Stimulated activated naive B cell treated with anti-CD40 and anti-IgM and Interleukin-4, amounts not matched to agents 10 μg/mL and 1 μg/mL and 100 μg/mL, for 72 hours (primary cell): ENCODE measurements around the gene PWWP3B.
"Not testable (repeated sequence)": the region's sequence is repeated elsewhere in the genome, so short reads cannot be mapped to it uniquely, and the experiment has no call there.

ENCODE experiments used
- ATAC-seq, 2 donors: fragments of 150-1000 bp; cut with Tn5 transposase; replicated peaks; 2 replicates each; pipeline ENCODE4 v1.10.0; 2021; ENCODE audit warnings: moderate library complexity in 1 of 2
- DNase-seq: peaks from one replicate; pipeline ENCODE4 v3.0.0; 2021
- H3K27ac Mint-ChIP-seq: one replicate; pipeline ENCODE4 v1.8.0; 2022; ENCODE audit warnings: mild to moderate bottlenecking, mixed read lengths
- H3K27me3 Mint-ChIP-seq, 2 donors: one replicate each; pipeline ENCODE4 v1.8.0; 2022; ENCODE audit warnings: mixed read lengths in 2 of 2
- H3K36me3 Mint-ChIP-seq, 2 donors: one replicate each; pipeline ENCODE4 v1.8.0; 2022; ENCODE audit warnings: mixed read lengths in 2 of 2, mild to moderate bottlenecking in 1 of 2
- H3K4me1 Mint-ChIP-seq, 2 donors: one replicate each; pipeline ENCODE4 v1.8.0; 2022; ENCODE audit warnings: mixed read lengths in 2 of 2, mild to moderate bottlenecking in 1 of 2
- H3K4me3 Mint-ChIP-seq, 2 donors: one replicate each; pipeline ENCODE4 v1.8.0; 2022; ENCODE audit warnings: mild to moderate bottlenecking in 2 of 2, mixed read lengths in 2 of 2, moderate library complexity in 1 of 2
- H3K9me3 Mint-ChIP-seq, 2 donors: one replicate each; pipeline ENCODE4 v1.8.0; 2022; ENCODE audit warnings: mixed read lengths in 2 of 2, mild to moderate bottlenecking in 1 of 2

Gene PWWP3B

GRCh38 chrX:106168107-106168506, at the start of gene PWWP3B:
Gene PWWP3B, plus strand, starts transcription at chrX:106168305. Its CDS starts 37,128 bp downstream, at chrX:106205433.
- Mint-ChIP-seq H3K4me1 (no peaks in the 10 kb centered on the region), H3K4me3 (no peak within 1 kb of the TSS), H3K36me3 (no peaks in the 10 kb centered on the region), H3K9me3 (no peaks in the 10 kb centered on the region), H3K27ac (no peak within 1 kb of the TSS), H3K27me3 (peaks cover 0 to 4% of the 10 kb centered on the region in 2 donors)
- ATAC-seq (no peak), DNase-seq (no peak)

DNA sequence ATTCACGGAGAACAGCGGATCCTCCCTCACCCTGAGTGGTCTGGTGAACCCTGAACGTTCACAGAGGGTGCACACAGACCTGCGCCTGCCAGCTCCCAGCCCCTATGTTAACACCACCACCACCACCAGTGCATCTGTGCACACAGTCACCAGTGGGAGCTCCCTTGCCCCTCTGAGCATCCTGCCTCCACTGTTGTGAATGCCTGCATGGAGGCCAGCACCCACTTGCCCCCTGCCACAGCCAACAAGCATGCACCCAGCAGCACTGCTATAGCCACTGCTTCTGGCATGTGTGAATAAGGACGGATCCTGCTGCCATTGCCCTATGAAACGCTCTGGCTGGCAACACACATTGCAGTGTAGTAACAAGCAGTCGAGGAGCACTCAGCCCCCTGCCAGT, 29.1 kb upstream of the PWWP3B start:
- H3K36me3 Mint-ChIP-seq = no peaks in the 10 kb centered on the region

DNA sequence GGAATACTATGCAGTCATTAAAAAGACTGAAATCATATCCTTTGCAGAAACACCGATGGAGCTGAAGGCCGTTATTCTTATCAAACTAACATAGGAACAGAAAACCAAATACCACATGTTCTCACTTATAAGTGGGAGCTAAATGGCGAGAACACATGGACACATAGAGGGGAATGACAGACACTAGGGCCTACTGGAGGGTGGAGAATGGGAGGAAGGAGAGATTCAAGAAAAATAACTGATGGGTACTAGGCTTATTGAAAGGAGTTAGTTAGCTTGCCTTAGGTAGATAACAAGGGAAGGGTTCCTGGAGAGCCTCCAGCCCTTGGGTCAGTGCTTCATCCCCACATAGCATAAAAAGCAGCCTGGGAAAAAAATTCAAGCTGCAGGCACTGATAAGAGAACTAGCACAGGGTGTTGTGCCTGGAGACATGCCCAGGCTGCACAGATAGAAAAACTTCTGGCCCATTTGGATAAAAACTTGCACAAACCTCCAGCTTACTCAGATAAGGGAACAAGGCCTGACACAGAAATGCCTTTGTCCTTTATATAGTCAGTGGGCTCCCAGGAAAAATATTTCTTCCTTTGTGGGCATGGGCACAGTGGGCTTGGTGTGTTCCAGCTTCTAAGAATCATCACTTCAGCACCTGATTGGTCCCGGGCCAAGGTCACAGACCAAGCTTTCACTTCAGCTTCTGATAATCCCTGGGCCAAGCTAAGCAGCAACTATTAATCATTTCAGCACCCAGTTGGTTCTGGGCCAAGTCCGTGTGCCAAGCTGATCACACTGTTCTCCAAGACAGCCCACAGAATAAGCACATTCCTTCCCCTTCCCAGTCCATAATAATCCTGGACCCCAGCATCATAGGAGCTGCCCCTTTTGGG, 23.1 kb upstream of the PWWP3B start:
- ATAC-seq = no peak
- no peaks in the 10 kb centered on the region for H3K36me3 Mint-ChIP-seq
- no peak overlapping the region for H3K4me3 Mint-ChIP-seq
- H3K4me1 Mint-ChIP-seq = no peaks in the 10 kb centered on the region
- no peaks in the 10 kb centered on the region for H3K27me3 Mint-ChIP-seq
- DNase-seq = no peak
- H3K27ac Mint-ChIP-seq = no peak overlapping the region
- peaks cover 7 to 22% of the 10 kb centered on the region in 2 donors for H3K9me3 Mint-ChIP-seq

More for the DNA sequence above, 29.1 kb upstream of the PWWP3B start:
- Mint-ChIP-seq H3K4me1 (no peaks in the 10 kb centered on the region), H3K27ac (no peak overlapping the region), H3K9me3 (peaks cover 4 to 12% of the 10 kb centered on the region in 2 donors), H3K4me3 (no peak overlapping the region), H3K27me3 (no peaks in the 10 kb centered on the region)
- ATAC-seq = no peak
- DNase-seq = no peak

DNA sequence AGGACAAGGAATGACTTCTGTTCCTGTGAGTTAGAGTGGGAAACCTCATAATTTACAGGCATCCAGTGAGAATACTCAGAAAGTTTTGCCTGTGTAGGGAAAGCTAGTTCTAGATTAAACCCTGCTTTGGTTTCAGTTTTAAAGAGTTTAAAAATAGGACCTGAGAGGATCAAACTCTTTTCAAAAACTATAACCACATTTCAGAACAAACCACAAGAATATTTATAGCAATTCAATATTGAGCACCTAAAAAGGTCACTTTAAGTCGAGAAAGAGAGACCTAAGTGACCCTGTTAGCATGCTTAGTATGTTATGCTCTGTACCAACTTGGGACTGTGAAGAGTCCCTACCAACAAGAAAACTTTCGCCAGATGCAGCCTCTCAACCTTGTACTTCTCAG, 17.4 kb upstream of the PWWP3B start:
- no peak overlapping the region for H3K4me3 Mint-ChIP-seq
- H3K9me3 Mint-ChIP-seq = peaks cover 5 to 8% of the 10 kb centered on the region in 2 donors
- ATAC-seq (no peak), DNase-seq (no peak)
- H3K27me3 Mint-ChIP-seq = no peaks in the 10 kb centered on the region
- no peak overlapping the region for H3K27ac Mint-ChIP-seq
- H3K4me1 Mint-ChIP-seq = peaks cover 0 to 1% of the 10 kb centered on the region in 2 donors
- no peaks in the 10 kb centered on the region for H3K36me3 Mint-ChIP-seq

- H3K4me1 Mint-ChIP-seq = no peaks in the 10 kb centered on the region
- H3K27me3 Mint-ChIP-seq = no peaks in the 10 kb centered on the region
- H3K36me3 Mint-ChIP-seq = no peaks in the 10 kb centered on the region
- H3K27ac Mint-ChIP-seq = no peak overlapping the region
- DNase-seq (no peak), ATAC-seq (no peak)
- no peak overlapping the region for H3K4me3 Mint-ChIP-seq
- H3K9me3 Mint-ChIP-seq = no peaks in the 10 kb centered on the region
Observed at GRCh38 chrX:106159861-106160282, 8.2 kb upstream of the PWWP3B start.

DNA sequence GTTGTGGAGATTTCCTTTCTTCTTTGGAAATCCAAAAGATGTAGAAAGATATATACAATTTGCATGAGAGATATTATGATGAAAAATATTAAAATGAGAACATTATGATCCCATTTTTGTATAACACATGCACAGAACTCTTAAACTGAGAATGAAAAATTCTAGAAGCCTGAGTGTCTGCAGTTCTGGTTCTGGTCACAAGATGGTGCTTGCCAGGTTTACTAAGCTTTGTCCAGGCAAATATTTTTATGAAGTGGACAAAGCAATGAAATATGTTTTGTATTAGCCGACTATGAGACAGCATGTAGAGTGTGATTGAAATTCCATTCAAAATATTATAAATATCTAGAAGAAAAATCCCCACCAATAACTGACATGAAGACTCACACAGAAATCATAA, 2.2 kb downstream of the PWWP3B start:
- no peaks in the 10 kb centered on the region for H3K36me3 Mint-ChIP-seq
- H3K9me3 Mint-ChIP-seq = no peaks in the 10 kb centered on the region
- no peak overlapping the region for H3K4me3 Mint-ChIP-seq
- no peaks in the 10 kb centered on the region for H3K4me1 Mint-ChIP-seq
- H3K27ac Mint-ChIP-seq = no peak overlapping the region
- ATAC-seq (no peak), DNase-seq (no peak)
- peaks cover 0 to 4% of the 10 kb centered on the region in 2 donors for H3K27me3 Mint-ChIP-seq

DNA sequence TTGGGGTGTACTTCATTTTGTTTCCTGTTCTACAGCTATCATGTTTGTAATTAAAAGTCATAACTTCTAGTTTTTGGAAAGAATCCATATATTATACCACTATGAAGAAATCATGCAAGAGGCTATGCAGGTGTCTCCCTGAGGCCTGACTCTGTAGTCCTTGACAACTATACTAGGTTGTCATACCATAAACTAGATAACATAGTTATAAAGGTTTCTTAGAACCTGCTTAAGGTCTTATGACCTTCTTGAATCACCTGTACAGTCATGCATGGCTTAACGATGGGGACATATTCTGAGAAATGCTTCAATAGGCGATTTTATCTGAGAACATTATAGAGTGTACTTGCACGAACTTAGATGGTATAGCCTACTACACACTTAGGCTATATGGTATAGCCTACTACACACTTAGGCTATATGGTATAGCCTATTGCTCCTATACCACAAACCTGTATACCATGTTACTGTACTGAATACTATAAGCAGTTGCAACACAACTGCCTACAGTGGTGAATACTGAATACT, 3.3 kb downstream of the PWWP3B start:
- ATAC-seq (no peak), DNase-seq (no peak)
- Mint-ChIP-seq H3K27ac (no peak overlapping the region), H3K27me3 (peaks cover 0 to 4% of the 10 kb centered on the region in 2 donors), H3K4me1 (no peaks in the 10 kb centered on the region), H3K4me3 (no peak overlapping the region), H3K9me3 (no peaks in the 10 kb centered on the region), H3K36me3 (no peaks in the 10 kb centered on the region)

GRCh38 chrX:106177106-106177981, 9.2 kb downstream of the PWWP3B start:
- H3K27ac Mint-ChIP-seq = no peak overlapping the region
- no peaks in the 10 kb centered on the region for H3K27me3 Mint-ChIP-seq
- peaks cover 0 to 4% of the 10 kb centered on the region in 2 donors for H3K9me3 Mint-ChIP-seq
- H3K4me1 Mint-ChIP-seq = no peaks in the 10 kb centered on the region
- DNase-seq (no peak), ATAC-seq (no peak)
- no peak overlapping the region for H3K4me3 Mint-ChIP-seq
- H3K36me3 Mint-ChIP-seq = no peaks in the 10 kb centered on the region

DNA sequence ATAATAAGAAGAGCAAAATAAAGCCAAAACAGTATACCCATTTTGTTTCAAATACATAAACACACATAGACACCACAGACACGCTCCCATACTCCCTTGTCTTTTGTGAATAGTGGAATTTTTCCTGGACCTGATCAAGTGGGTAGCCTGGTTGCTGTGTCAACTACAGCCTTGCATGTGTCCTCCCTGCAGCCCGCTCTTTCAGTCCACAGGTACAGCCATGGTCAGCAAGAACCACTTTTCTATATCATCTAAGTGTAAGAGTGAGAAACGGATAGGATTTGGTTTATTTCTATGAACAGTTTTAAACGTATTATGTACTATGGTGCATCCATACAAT, 9.8 kb downstream of the PWWP3B start:
- Mint-ChIP-seq H3K27ac (no peak overlapping the region), H3K36me3 (no peaks in the 10 kb centered on the region), H3K4me1 (no peaks in the 10 kb centered on the region), H3K27me3 (no peaks in the 10 kb centered on the region), H3K4me3 (no peak overlapping the region), H3K9me3 (peaks cover 0 to 7% of the 10 kb centered on the region in 2 donors)
- DNase-seq = no peak
- no peak for ATAC-seq

DNA sequence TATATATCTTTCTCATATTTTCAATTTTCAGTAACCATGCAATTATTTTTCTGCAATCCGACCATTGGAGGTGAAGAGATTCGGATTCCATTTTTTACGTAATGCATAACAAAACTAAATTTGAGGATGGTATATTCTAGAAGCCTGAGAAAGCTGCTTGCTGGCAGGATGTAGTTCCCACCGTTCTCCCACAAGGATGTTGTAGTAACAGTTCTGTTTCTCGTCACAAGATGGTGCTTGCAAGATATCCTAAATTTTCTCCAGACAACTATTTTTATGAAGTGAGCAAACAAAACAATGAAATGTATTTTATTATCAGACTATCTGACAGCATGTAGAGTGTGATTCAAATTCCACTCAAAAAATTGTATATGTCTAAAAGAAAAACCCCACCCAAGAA, 10.7 kb downstream of the PWWP3B start:
- H3K27me3 Mint-ChIP-seq = no peaks in the 10 kb centered on the region
- no peak overlapping the region for H3K27ac Mint-ChIP-seq
- DNase-seq (no peak), ATAC-seq (no peak)
- peaks cover 0 to 7% of the 10 kb centered on the region in 2 donors for H3K9me3 Mint-ChIP-seq
- no peaks in the 10 kb centered on the region for H3K4me1 Mint-ChIP-seq
- no peak overlapping the region for H3K4me3 Mint-ChIP-seq
- no peaks in the 10 kb centered on the region for H3K36me3 Mint-ChIP-seq

GRCh38 chrX:106183685-106184084, 15.6 kb downstream of the PWWP3B start:
- H3K27ac Mint-ChIP-seq, DNase-seq, H3K4me1 Mint-ChIP-seq, H3K27me3 Mint-ChIP-seq, H3K9me3 Mint-ChIP-seq, H3K36me3 Mint-ChIP-seq, H3K4me3 Mint-ChIP-seq, ATAC-seq: not testable (repeated sequence)

- no peaks in the 10 kb centered on the region for H3K27me3 Mint-ChIP-seq
- H3K36me3 Mint-ChIP-seq = no peaks in the 10 kb centered on the region
- H3K4me1 Mint-ChIP-seq = no peaks in the 10 kb centered on the region
- H3K9me3 Mint-ChIP-seq = peaks cover 0 to 2% of the 10 kb centered on the region in 2 donors
- ATAC-seq (no peak), DNase-seq (no peak)
- H3K4me3 Mint-ChIP-seq = no peak overlapping the region
- H3K27ac Mint-ChIP-seq = no peak overlapping the region
Observed at GRCh38 chrX:106201502-106202178, 33.5 kb downstream of the PWWP3B start.

GRCh38 chrX:106203315-106203714, 35.2 kb downstream of the PWWP3B start:
- Mint-ChIP-seq H3K4me3 (no peak overlapping the region), H3K9me3 (peaks cover 0 to 2% of the 10 kb centered on the region in 2 donors), H3K27ac (no peak overlapping the region), H3K4me1 (no peaks in the 10 kb centered on the region), H3K27me3 (no peaks in the 10 kb centered on the region), H3K36me3 (no peaks in the 10 kb centered on the region)
- ATAC-seq (no peak), DNase-seq (no peak)

DNA sequence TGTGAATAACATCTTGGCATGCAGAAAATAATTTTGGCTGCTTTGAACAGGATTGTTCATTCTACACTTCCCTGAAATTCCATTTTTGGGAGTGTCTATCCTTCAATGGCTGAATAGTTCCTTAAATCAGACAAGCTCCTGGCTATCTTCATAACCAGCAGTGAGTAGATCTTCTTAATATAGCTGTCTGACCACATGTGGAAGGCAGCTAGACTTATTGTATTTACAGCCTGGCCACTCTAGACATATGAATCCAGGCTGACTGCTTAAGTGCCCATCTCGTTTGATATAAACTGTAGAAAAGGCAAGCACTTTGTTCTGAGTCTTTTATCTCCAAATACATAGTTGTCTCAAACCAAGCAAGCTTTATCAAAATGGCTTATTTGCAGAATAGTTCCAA, 40.0 kb downstream of the PWWP3B start:
- H3K27ac Mint-ChIP-seq = no peak overlapping the region
- H3K9me3 Mint-ChIP-seq = peaks cover 4 to 6% of the 10 kb centered on the region in 2 donors
- no peaks in the 10 kb centered on the region for H3K36me3 Mint-ChIP-seq
- no peak for DNase-seq
- H3K4me3 Mint-ChIP-seq = no peak overlapping the region
- no peaks in the 10 kb centered on the region for H3K27me3 Mint-ChIP-seq
- H3K4me1 Mint-ChIP-seq = no peaks in the 10 kb centered on the region
- no peak for ATAC-seq
